Measurements from ENCODE around the gene CBLB.

GRCh38 chr3:105915524-105915923 lies 46.7 kb upstream of the CBLB start:
- TF ChIP-seq CTCF (IDR thresholded peaks at IDR 0.05): no peak
- no peak for TF ChIP-seq POLR2A (IDR thresholded peaks at IDR 0.05)

Measured in adrenal gland (tissue), 5 donors.